KBM-7 (cell line): ENCODE data around the gene APLP2.
"Not testable (repeated sequence)": the region's sequence is repeated elsewhere in the genome, so short reads cannot be mapped to it uniquely, and the experiment has no call there.

Experiments
- DNase-seq: peaks from one replicate; pipeline ENCODE4 v3.0.0-alpha.2; 2015
- in situ Hi-C: fragments of 300-500 bp; cut with MboI; formaldehyde crosslinking; loops from 2 replicates; pipeline ENCODE4 v1.14.3; 2020; ENCODE audit warnings: low sequenced_read_pairs, low pct_unique_long_range_greater_than_20kb, mixed read lengths

APLP2 gene

GRCh38 chr11:130159139-130159538 lies 89.4 kb downstream of the APLP2 start:
- in situ Hi-C loops, result no loop called here
- no peak for DNase-seq

GRCh38 chr11:130159657-130160497 lies 90.2 kb downstream of the APLP2 start, which contains the start of gene ST14:
TSS of gene ST14 (plus strand) at chr11:130159782. CDS start at chr11:130159980, 198 bp downstream.
- no peak for DNase-seq

GRCh38 chr11:130160498-130161155 lies 90.9 kb downstream of the APLP2 start:
- no peak for DNase-seq
- in situ Hi-C loops, result no loop called here

More at GRCh38 chr11:130159657-130160497, 90.2 kb downstream of the APLP2 start, which contains the start of gene ST14:
- in situ Hi-C loops, result no loop called here

- in situ Hi-C loops, result no loop called here
- DNase-seq, result no peak
Measured at GRCh38 chr11:130161441-130162145, 91.9 kb downstream of the APLP2 start.

- in situ Hi-C loops, result no loop called here
- DNase-seq, result peak; percentile 53
Measured at GRCh38 chr11:130162733-130163132, 93.0 kb downstream of the APLP2 start.

GRCh38 chr11:130163346-130164220 lies 93.9 kb downstream of the APLP2 start:
- in situ Hi-C loops, result no loop called here
- DNase-seq, result peak; percentile 34

GRCh38 chr11:130164221-130164570 lies 94.5 kb downstream of the APLP2 start:
- no peak for DNase-seq
- in situ Hi-C loops, result no loop called here

- in situ Hi-C loops, result no loop called here
- peak; percentile 17 for DNase-seq
Measured at GRCh38 chr11:130165601-130166456, 96.1 kb downstream of the APLP2 start.

GRCh38 chr11:130166457-130166784 lies 96.7 kb downstream of the APLP2 start:
- in situ Hi-C loops, result no loop called here
- DNase-seq, result no peak

GRCh38 chr11:130167146-130167545 lies 97.5 kb downstream of the APLP2 start:
- in situ Hi-C loops, result no loop called here
- DNase-seq, result no peak

GRCh38 chr11:130168105-130168504 lies 98.4 kb downstream of the APLP2 start:
- DNase-seq, result no peak
- in situ Hi-C loops, result no loop called here

GRCh38 chr11:130170345-130170744 lies 100.7 kb downstream of the APLP2 start:
- no peak for DNase-seq
- in situ Hi-C loops, result no loop called here

- in situ Hi-C loops, result no loop called here
Measured at GRCh38 chr11:130171534-130171933, 101.8 kb downstream of the APLP2 start.

GRCh38 chr11:130172001-130172400 lies 102.3 kb downstream of the APLP2 start:
- in situ Hi-C loops, result not testable (repeated sequence)

More at GRCh38 chr11:130171534-130171933, 101.8 kb downstream of the APLP2 start:
- DNase-seq, result no peak

GRCh38 chr11:130174642-130175041 lies 104.9 kb downstream of the APLP2 start:
- in situ Hi-C loops, result no loop called here
- DNase-seq, result no peak

More at GRCh38 chr11:130172001-130172400, 102.3 kb downstream of the APLP2 start:
- not testable (repeated sequence) for DNase-seq

GRCh38 chr11:130175898-130176297 lies 106.2 kb downstream of the APLP2 start:
- in situ Hi-C loops, result no loop called here
- DNase-seq, result no peak

GRCh38 chr11:130177782-130178181 lies 108.1 kb downstream of the APLP2 start:
- DNase-seq, result no peak
- in situ Hi-C loops, result no loop called here
